Measurements from ENCODE around the gene RNF8. TPM values are rescaled to one million over a fixed set of nuclear protein-coding genes. Genes with fewer than 3 reads are reported as not detected.
"Not testable (repeated sequence)": the region's sequence is repeated elsewhere in the genome, so short reads cannot be mapped to it uniquely, and the experiment has no call there.

The RNF8 gene
- total RNA-seq, 4 donors from 2014 or later: 8.0 to 18.4 (median 16.0) TPM

DNA sequence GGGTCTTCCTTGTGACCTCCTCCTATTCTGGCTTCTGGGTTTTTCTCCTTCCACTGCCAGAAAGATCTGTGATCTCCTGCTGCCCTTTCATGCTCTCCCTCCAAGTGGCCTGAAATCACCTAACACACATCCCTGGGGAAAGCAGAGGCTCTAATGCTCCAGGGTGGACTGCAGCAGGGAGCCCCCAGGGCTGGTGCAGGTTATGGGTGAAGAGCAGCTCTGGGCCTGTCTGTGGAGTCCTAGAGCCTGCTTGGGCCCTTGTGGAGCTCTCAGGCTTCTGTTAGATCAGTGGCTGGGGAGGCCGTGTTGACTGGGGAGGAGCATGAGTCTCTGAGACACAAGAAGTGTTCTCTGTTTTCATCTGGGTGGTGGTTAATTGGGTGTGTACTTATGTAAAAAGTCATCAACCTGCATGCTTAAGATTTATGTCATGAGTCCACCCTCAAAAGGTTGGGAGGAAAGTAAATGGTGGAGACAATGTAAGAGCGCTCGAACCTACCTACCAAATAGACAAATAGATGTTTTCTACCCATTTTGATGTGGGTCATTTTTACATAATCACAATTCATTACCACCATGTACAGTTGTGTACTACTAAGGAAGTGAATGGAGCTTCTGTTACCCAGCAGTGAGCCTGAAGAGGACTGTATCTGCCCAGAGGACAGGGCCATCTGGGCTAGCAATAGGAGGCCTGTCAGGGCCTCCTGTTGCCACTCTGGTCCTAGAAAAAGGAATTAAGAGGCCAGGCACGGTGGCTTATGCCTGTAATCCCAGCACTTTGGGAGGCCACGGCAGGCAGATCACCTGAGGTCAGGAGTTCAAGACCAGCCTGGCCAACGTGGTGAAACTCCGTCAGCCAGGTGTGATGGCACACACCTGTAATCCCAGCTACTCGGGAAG, 32.0 kb upstream of the RNF8 start:
- intact Hi-C loops (cut with DNase I): no loop called here
- H3K9me3 ChIP-seq: no peaks in the 10 kb centered on the region
- TF ChIP-seq, protein P1, sequence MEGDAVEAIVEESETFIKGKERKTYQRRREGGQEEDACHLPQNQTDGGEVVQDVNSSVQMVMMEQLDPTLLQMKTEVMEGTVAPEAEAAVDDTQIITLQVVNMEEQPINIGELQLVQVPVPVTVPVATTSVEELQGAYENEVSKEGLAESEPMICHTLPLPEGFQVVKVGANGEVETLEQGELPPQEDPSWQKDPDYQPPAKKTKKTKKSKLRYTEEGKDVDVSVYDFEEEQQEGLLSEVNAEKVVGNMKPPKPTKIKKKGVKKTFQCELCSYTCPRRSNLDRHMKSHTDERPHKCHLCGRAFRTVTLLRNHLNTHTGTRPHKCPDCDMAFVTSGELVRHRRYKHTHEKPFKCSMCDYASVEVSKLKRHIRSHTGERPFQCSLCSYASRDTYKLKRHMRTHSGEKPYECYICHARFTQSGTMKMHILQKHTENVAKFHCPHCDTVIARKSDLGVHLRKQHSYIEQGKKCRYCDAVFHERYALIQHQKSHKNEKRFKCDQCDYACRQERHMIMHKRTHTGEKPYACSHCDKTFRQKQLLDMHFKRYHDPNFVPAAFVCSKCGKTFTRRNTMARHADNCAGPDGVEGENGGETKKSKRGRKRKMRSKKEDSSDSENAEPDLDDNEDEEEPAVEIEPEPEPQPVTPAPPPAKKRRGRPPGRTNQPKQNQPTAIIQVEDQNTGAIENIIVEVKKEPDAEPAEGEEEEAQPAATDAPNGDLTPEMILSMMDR (IDR thresholded peaks at IDR 0.05): no peak
- TF ChIP-seq POLR2A (IDR thresholded peaks at IDR 0.05): no peak
- WGBS, 2 donors: 95 to 99% methylated on average over 8 of the region's 8 CpGs
- H3K27me3 ChIP-seq: no peaks in the 10 kb centered on the region
- H3K4me1 ChIP-seq: peaks cover 0 to 5% of the 10 kb centered on the region in 2 donors
- no peak overlapping the region for H3K27ac ChIP-seq
- H3K4me3 ChIP-seq (replicated peaks in 1 of 3): no peak overlapping the region
- H3K36me3 ChIP-seq: peaks cover 28 to 36% of the 10 kb centered on the region in 2 donors
- DNase-seq: no peak

DNA sequence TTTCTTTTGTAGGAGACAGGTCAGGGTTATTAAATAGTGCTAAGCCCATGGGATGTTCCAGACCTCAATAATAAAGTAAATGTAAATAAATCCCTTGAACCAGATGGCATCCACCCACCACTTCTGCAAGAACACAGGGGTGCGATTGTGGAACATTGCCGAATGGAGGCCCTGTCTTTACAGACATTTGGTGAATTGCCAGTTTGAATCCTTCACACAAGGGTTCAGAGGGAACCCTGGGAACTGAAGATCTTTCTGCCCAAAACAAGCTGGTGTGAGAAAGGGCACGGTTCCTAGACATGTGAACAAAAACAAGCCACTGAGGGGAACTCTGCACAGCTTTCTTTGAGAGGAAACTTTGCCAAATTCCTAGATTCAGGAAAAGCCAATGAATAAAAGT, 30.2 kb upstream of the RNF8 start:
- Histone ChIP-seq H3K27ac (no peak overlapping the region), H3K9me3 (no peaks in the 10 kb centered on the region), H3K4me1 (peaks cover 0 to 5% of the 10 kb centered on the region in 2 donors), H3K27me3 (no peaks in the 10 kb centered on the region), H3K4me3 (replicated peaks in 1 of 3) (no peak overlapping the region), H3K36me3 (peaks cover 10 to 20% of the 10 kb centered on the region in 2 donors)
- WGBS, 2 donors: 12 to 16% methylated on average over 3 of the region's 3 CpGs
- TF ChIP-seq, protein P1 (IDR thresholded peaks at IDR 0.05): no peak
- TF ChIP-seq POLR2A (IDR thresholded peaks at IDR 0.05): no peak
- no peak for DNase-seq
- intact Hi-C loops (cut with DNase I): no loop called here

DNA sequence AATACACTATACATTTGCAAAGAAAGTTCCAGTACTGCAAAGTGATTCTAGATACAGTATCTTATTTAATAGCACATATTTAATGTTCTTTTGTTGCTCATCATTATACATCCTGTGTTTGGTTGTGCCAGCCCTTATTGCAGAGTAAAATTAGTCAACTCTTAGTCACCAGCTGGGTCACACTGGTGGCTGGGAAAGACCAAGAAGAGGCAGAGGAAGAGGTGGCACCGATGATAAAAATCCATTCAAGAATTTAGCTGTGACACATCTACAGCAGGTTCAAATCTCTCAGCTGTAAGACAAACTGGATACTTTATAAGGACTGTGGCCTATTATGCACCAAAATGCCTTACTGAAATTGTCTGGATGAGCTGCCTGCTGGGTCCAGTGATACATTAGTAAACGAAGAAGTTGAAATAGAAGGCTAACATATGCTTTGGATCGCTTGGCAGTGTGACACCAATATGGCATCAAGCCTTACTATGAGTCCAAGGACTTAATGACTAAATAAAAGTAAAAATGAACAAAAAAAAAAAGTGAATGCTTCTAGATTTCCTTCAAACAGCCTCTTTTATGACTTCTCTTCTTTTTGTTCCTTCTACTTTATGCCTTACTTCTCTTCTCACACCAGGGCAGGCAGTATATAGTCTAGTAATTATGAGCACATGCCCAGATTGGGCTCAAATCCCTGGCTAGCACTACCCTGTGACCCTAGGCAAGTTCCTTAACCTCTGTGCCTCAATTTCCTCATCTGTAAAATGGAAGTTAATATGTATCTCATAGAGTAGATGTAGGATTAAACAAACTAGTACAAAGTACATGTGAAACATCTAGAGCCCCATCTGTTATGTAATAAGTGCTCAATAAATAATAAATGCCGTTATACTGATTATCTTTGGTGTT, 29.4 kb upstream of the RNF8 start:
- intact Hi-C loops (cut with DNase I): loop anchor here (5.0 kb wide), 1 partner anchor 368 kb away; no protein-coding TSS in a partner anchor
- no peak for DNase-seq
- no peak overlapping the region for H3K4me3 ChIP-seq (replicated peaks in 1 of 3)
- H3K27ac ChIP-seq: no peak overlapping the region
- H3K27me3 ChIP-seq: no peaks in the 10 kb centered on the region
- 64 to 69% methylated on average over 4 of the region's 4 CpGs for WGBS, 2 donors
- no peaks in the 10 kb centered on the region for H3K9me3 ChIP-seq
- no peak for TF ChIP-seq POLR2A (IDR thresholded peaks at IDR 0.05)
- TF ChIP-seq, protein P1 (IDR thresholded peaks at IDR 0.05): no peak
- H3K4me1 ChIP-seq: peaks cover 0 to 5% of the 10 kb centered on the region in 2 donors
- peaks cover 2 to 13% of the 10 kb centered on the region in 2 donors for H3K36me3 ChIP-seq

DNA sequence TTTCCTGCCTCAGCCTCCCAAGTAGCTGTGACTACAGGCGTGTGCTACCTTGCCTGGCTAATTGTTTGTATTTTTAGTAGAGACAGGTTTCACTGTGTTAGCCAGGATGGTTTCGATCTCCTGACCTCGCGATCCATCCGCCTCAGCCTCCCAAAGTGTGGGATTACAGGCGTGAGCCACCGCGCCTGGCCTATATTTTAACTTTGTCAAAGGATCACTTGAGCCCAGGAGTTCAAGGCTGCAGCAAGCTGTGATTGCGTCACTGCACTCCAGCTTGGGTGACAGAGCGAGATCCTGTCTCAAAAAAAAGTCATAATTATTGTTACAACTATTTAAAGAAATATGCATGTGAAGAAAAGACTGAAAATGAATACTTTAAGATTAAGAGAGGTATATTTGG, 23.4 kb upstream of the RNF8 start:
- DNase-seq: not testable (repeated sequence)

DNA sequence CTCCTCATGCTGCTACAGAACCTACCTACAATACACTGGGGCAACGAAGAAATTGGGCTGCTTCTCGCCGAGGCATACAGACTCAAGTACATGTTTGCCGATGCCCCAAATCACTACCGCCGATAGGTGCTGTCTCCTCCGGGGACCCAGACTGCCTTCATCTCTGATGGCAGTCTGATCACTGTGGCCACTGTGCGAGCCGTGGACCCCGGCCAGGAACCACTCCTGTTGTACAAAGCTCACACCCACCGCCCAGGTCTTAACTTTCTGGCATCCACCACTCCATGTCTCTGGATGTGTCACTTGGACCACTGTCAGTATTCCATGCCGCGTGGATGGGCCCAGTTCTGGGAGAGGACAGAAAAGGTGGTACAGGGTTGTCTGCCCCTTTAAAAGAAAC, 22.7 kb upstream of the RNF8 start:
- intact Hi-C loops (cut with DNase I): no loop called here
- no peaks in the 10 kb centered on the region for H3K4me1 ChIP-seq
- peaks cover 4 to 8% of the 10 kb centered on the region in 2 donors for H3K36me3 ChIP-seq
- H3K27me3 ChIP-seq: no peaks in the 10 kb centered on the region
- no peak overlapping the region for H3K27ac ChIP-seq
- WGBS, 2 donors: 95 to 97% methylated on average over 13 of the region's 13 CpGs
- no peak for DNase-seq
- H3K4me3 ChIP-seq (replicated peaks in 1 of 3): no peak overlapping the region
- no peaks in the 10 kb centered on the region for H3K9me3 ChIP-seq
- TF ChIP-seq POLR2A (IDR thresholded peaks at IDR 0.05): no peak
- TF ChIP-seq, protein P1 (IDR thresholded peaks at IDR 0.05): no peak

More for the DNA sequence above, 23.4 kb upstream of the RNF8 start:
- intact Hi-C loops (cut with DNase I); H3K36me3 ChIP-seq; H3K4me3 ChIP-seq (replicated peaks in 1 of 3); H3K4me1 ChIP-seq; H3K27ac ChIP-seq; H3K27me3 ChIP-seq; H3K9me3 ChIP-seq: not testable (repeated sequence)
- 95 to 98% methylated on average over 10 of the region's 10 CpGs for WGBS, 2 donors
